ENCODE measurements around the gene MYOD1.

- TF ChIP-seq CTCF (IDR thresholded peaks at IDR 0.05; ENCODE audit: low read length) (no peak), EZH2 (IDR thresholded peaks at IDR 0.05; ENCODE audit: borderline replicate concordance, low read length) (no peak)
These were observed 25.8 kb upstream of the MYOD1 start for GRCh38 chr11:17693531-17693930.

Data from OCI-LY1 (cell line).